ENCODE results near the gene TLCD3B.

Gene TLCD3B

DNA sequence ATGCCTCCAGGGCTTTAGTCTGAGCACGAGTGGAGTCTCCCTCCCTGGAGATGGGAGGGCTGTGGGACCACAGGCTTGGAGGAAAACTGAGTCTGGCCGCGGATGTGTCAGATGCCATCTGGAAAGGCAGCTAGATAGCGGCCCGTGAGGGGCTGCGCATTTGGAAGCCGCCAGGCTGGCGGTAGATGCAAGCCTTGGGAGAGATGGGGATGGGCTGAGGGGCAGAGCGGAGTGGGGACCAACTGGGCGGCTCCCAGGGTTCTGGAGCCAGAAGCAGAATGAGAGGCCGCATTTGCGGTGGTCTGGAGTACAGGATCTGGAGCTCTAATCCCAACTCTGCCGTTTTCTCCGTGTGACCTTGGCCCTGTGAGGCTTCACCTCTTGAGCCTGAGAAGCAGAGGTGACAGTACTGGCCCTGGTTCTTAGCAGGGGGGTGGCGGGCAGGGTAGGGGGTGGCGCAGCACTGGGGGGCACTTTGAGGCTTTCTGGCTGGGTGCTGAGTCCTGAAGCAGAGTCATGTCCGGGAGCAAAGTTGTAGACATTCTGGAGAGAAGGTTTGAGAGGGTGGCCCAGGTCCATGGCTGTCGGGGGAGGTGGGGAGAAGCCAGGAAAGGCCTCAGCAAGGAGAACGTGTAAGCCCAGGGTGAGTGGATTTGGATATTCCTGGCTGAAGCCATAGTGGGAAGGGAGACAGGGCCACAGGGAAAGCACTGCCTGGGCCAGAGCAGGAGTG is 28.3 kb downstream of the TLCD3B start:
- Histone ChIP-seq H3K27ac (ENCODE audit: low read depth, low read length, severe bottlenecking) (no peak overlapping the region), H3K36me3 (ENCODE audit: control insufficient read depth, insufficient read depth, low read length) (peaks cover 39% of the 10 kb centered on the region), H3K4me3 (ENCODE audit: extremely low read depth, insufficient read depth, low read length, poor library complexity, severe bottlenecking) (no peak overlapping the region), H3K4me1 (ENCODE audit: control insufficient read depth, insufficient read depth, low read length, poor library complexity, severe bottlenecking) (no peaks in the 10 kb centered on the region), H3K9me3 (ENCODE audit: control insufficient read depth, low read length) (no peaks in the 10 kb centered on the region)
- WGBS, 2 experiments (ENCODE audit: insufficient coverage in 2 of 2): 86 to 93% methylated on average over 11 to 19 of the region's 19 CpGs

DNA sequence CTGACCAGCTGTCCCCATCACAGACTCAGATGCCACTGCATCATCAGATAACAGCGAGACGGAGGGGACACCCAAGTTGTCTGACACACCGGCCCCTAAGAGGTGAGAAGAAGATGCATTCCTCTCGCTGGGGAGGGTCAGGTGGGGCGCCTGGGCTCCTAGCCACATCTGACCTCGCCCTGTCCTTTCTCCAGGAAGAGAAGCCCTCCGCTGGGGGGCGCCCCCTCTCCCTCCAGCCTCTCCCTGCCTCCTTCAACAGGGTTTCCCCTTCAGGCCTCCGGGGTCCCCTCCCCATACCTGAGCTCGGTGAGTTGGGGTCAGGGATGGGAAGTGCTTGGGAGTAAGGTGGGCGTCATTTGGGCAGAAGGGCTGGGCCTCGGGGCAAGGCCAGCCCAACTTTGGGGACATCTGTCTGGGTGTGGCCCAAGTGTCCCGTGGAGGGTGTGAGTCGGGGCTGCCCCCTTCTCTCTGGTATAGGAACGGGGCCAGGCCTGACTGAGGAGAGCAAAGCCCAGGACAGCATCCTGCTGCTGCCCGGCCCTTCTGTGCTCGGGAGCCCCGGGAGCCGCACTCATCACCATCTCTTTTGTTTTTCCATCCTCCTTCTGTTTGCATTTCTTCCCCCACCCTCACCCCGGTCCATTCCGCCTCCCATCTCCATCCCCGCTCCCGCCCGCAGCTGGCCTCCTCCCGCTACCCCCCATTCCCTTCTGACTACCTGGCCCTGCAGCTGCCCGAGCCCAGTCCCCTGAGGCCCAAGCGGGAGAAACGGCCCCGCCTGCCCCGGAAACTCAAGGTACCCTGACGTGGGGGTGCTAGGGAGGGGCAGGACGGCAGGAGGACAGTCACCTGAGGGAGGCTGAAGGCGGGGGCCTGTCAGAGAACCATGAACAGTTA is 30.1 kb downstream of the TLCD3B start:
- WGBS, 2 experiments (ENCODE audit: insufficient coverage in 2 of 2): 84 to 89% methylated on average over 23 to 27 of the region's 33 CpGs
- Histone ChIP-seq H3K27ac (ENCODE audit: low read depth, low read length, severe bottlenecking) (no peak overlapping the region), H3K4me3 (ENCODE audit: extremely low read depth, insufficient read depth, low read length, poor library complexity, severe bottlenecking) (no peak overlapping the region), H3K4me1 (ENCODE audit: control insufficient read depth, insufficient read depth, low read length, poor library complexity, severe bottlenecking) (no peaks in the 10 kb centered on the region), H3K9me3 (ENCODE audit: control insufficient read depth, low read length) (no peaks in the 10 kb centered on the region), H3K36me3 (ENCODE audit: control insufficient read depth, insufficient read depth, low read length) (peaks cover 49% of the 10 kb centered on the region)

- Histone ChIP-seq H3K27ac (ENCODE audit: low read depth, low read length, severe bottlenecking) (no peak overlapping the region), H3K36me3 (ENCODE audit: control insufficient read depth, insufficient read depth, low read length) (peaks cover 40% of the 10 kb centered on the region), H3K9me3 (ENCODE audit: control insufficient read depth, low read length) (no peaks in the 10 kb centered on the region), H3K4me1 (ENCODE audit: control insufficient read depth, insufficient read depth, low read length, poor library complexity, severe bottlenecking) (peaks cover 3% of the 10 kb centered on the region), H3K4me3 (ENCODE audit: extremely low read depth, insufficient read depth, low read length, poor library complexity, severe bottlenecking) (no peak overlapping the region)
- WGBS, 2 experiments (ENCODE audit: insufficient coverage in 2 of 2): 94 to 99% methylated on average over 6 of the region's 6 CpGs
Measured at GRCh38 chr16:29999605-30000004, 31.5 kb downstream of the TLCD3B start.

GRCh38 chr16:29996766-29997250 is 34.3 kb downstream of the TLCD3B start:
- H3K36me3 ChIP-seq (ENCODE audit: control insufficient read depth, insufficient read depth, low read length): peaks cover 56% of the 10 kb centered on the region
- no peaks in the 10 kb centered on the region for H3K9me3 ChIP-seq (ENCODE audit: control insufficient read depth, low read length)
- no peak overlapping the region for H3K27ac ChIP-seq (ENCODE audit: low read depth, low read length, severe bottlenecking)
- H3K4me1 ChIP-seq (ENCODE audit: control insufficient read depth, insufficient read depth, low read length, poor library complexity, severe bottlenecking): peaks cover 5% of the 10 kb centered on the region
- WGBS, 2 experiments (ENCODE audit: insufficient coverage in 2 of 2): 32 to 56% methylated on average over 6 to 9 of the region's 9 CpGs
- H3K4me3 ChIP-seq (ENCODE audit: extremely low read depth, insufficient read depth, low read length, poor library complexity, severe bottlenecking): peak overlapping the region; percentile 92

DNA sequence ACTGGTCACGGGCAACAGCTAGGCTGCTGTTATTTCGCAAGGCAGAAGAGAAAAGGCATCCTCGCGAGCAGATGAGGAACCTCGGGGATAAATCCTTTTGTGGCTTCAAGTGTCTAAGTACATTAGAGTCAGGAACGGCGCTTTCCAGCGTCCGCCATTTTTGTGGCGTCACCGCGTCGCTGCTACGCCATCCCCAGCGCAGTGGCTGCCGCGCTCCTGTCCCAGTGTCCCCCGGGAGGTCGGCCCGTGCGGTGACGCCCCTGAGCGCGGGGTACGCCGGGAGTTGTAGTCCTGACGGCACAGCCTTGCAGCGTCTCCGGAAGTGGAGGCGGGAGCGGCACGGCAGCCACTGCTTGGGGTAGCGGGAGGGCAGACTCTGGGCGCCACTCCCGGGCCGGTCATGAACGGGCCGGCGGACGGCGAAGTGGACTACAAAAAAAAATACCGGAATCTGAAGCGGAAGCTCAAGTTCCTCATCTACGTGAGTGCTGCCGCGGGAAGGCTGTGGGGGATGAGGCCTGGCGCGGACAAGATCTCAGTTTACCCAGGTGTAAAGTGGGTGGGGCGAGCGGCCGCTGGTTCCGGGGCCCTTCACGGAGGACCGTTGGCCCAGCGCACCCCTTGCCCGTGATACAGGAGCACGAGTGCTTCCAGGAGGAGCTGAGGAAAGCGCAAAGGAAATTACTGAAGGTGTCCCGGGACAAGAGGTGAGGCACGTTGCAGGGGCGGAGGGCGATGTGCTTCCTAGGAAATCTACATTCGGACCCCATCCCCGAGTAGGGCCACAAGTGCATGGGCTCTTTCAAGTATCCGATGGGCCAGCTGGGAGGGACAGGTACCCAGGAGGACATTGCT is 34.9 kb downstream of the TLCD3B start, which contains the start of gene INO80E:
TSS of gene INO80E (plus strand) at position 331 of the 855 bp plus-strand sequence. CDS start at position 401, 70 bp downstream.
- peak within 1 kb of the TSS; percentile 92 for H3K4me3 ChIP-seq (ENCODE audit: extremely low read depth, insufficient read depth, low read length, poor library complexity, severe bottlenecking)
- peaks cover 56% of the 10 kb centered on the region for H3K36me3 ChIP-seq (ENCODE audit: control insufficient read depth, insufficient read depth, low read length)
- H3K9me3 ChIP-seq (ENCODE audit: control insufficient read depth, low read length): no peaks in the 10 kb centered on the region
- 0 to 1% methylated on average over 65 of the region's 65 CpGs for WGBS, 2 experiments (ENCODE audit: insufficient coverage in 2 of 2)
- H3K27ac ChIP-seq (ENCODE audit: low read depth, low read length, severe bottlenecking): peak within 1 kb of the TSS; percentile 83
- peaks cover 5% of the 10 kb centered on the region for H3K4me1 ChIP-seq (ENCODE audit: control insufficient read depth, insufficient read depth, low read length, poor library complexity, severe bottlenecking)

DNA sequence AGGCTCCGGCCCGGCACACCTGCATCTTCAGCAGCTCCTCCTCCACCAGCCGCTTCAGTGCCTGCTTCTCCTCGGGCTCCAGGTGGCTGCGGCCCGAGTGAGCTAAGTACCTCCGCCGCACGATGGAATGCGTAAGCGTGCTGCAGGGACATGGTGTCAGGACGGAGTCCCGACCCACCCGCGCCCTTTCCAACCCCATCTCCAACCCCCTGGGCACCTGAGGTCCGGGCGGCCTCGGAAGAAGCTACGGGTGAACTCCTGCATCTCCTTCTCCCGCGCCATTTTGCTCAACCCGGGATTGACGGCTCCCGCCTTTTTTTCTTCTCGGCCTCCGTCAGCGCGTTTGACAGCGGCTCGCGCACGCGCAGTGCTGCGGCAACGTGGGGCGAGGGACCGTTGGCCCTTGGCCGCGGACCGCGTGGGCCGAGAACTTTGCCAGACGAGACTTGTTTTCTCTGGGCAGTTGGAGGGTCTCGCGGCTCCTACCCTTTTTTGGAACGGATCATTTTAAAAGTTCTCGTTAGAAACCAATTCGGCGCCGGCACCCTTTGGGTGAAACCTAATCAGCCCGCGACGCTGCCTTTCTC is 35.7 kb downstream of the TLCD3B start, which contains the start of gene HIRIP3:
TSS of gene HIRIP3 (minus strand) at position 294 of the 587 bp plus-strand sequence. CDS start at position 282, 12 bp downstream.
- H3K27ac ChIP-seq (ENCODE audit: low read depth, low read length, severe bottlenecking): peak within 1 kb of the TSS; percentile 83
- 0 to 1% methylated on average over 42 to 51 of the region's 53 CpGs for WGBS, 2 experiments (ENCODE audit: insufficient coverage in 2 of 2)
- H3K36me3 ChIP-seq (ENCODE audit: control insufficient read depth, insufficient read depth, low read length): peaks cover 56% of the 10 kb centered on the region
- peaks cover 5% of the 10 kb centered on the region for H3K4me1 ChIP-seq (ENCODE audit: control insufficient read depth, insufficient read depth, low read length, poor library complexity, severe bottlenecking)
- H3K9me3 ChIP-seq (ENCODE audit: control insufficient read depth, low read length): no peaks in the 10 kb centered on the region
- peak within 1 kb of the TSS; percentile 92 for H3K4me3 ChIP-seq (ENCODE audit: extremely low read depth, insufficient read depth, low read length, poor library complexity, severe bottlenecking)

- Histone ChIP-seq H3K36me3 (ENCODE audit: control insufficient read depth, insufficient read depth, low read length) (peaks cover 58% of the 10 kb centered on the region), H3K4me1 (ENCODE audit: control insufficient read depth, insufficient read depth, low read length, poor library complexity, severe bottlenecking) (peaks cover 5% of the 10 kb centered on the region), H3K9me3 (ENCODE audit: control insufficient read depth, low read length) (no peaks in the 10 kb centered on the region), H3K27ac (ENCODE audit: low read depth, low read length, severe bottlenecking) (peak overlapping the region; percentile 83), H3K4me3 (ENCODE audit: extremely low read depth, insufficient read depth, low read length, poor library complexity, severe bottlenecking) (peak overlapping the region; percentile 92)
- 22 to 32% methylated on average over 20 to 24 of the region's 24 CpGs for WGBS, 2 experiments (ENCODE audit: insufficient coverage in 2 of 2)
Measured at GRCh38 chr16:29994600-29995323, 36.3 kb downstream of the TLCD3B start.

- Histone ChIP-seq H3K4me1 (ENCODE audit: control insufficient read depth, insufficient read depth, low read length, poor library complexity, severe bottlenecking) (peaks cover 5% of the 10 kb centered on the region), H3K4me3 (ENCODE audit: extremely low read depth, insufficient read depth, low read length, poor library complexity, severe bottlenecking) (no peak overlapping the region), H3K9me3 (ENCODE audit: control insufficient read depth, low read length) (no peaks in the 10 kb centered on the region), H3K27ac (ENCODE audit: low read depth, low read length, severe bottlenecking) (no peak overlapping the region), H3K36me3 (ENCODE audit: control insufficient read depth, insufficient read depth, low read length) (peaks cover 61% of the 10 kb centered on the region)
- 92 to 94% methylated on average over 8 of the region's 9 CpGs for WGBS, 2 experiments (ENCODE audit: insufficient coverage in 2 of 2)
Measured at GRCh38 chr16:29993903-29994599, 37.0 kb downstream of the TLCD3B start.
